Astrocyte (in vitro differentiated cells and primary cell): ENCODE results near the gene TFIP11. TPM values are rescaled to one million over a fixed set of nuclear protein-coding genes. Genes with fewer than 3 reads are reported as not detected.

Source experiments
- DNase-seq: peaks from one replicate; pipeline ENCODE4 v3.0.0-alpha.2; 2010; ENCODE audit warnings: low read depth
- FAIRE-seq: peaks from 2 replicates; lab custom pipeline; 2011; peaks lifted over from hg19 to GRCh38; lab: Jason Lieb, UNC
- H2AFZ ChIP-seq: 2 replicates; pipeline ENCODE4 v1.6.0; 2012; ENCODE audit warnings: low read depth, low read length, inconsistent platforms
- H3K27ac ChIP-seq: 2 replicates; pipeline ENCODE4 v1.5.1; 2011; ENCODE audit warnings: low read depth, low read length, inconsistent platforms
- H3K27me3 ChIP-seq: 2 replicates; pipeline ENCODE4 v1.6.0; 2011; ENCODE audit warnings: low read length, inconsistent platforms; ENCODE audit not compliant: insufficient read depth
- H3K36me3 ChIP-seq: 2 replicates; pipeline ENCODE4 v1.5.1; 2011; ENCODE audit warnings: low read length, inconsistent platforms; ENCODE audit not compliant: insufficient read depth
- H3K4me1 ChIP-seq: 2 replicates; pipeline ENCODE4 v1.5.1; 2011; ENCODE audit warnings: low read length, inconsistent platforms; ENCODE audit not compliant: insufficient read depth
- H3K4me2 ChIP-seq: 2 replicates; pipeline ENCODE4 v1.6.0; 2012; ENCODE audit warnings: low read length, inconsistent platforms
- H3K4me3 ChIP-seq: 2 replicates; pipeline ENCODE4 v1.5.1; 2011; ENCODE audit warnings: low read depth, mild to moderate bottlenecking, low read length, inconsistent platforms; ENCODE audit not compliant: insufficient read depth
- H3K79me2 ChIP-seq: 2 replicates; pipeline ENCODE4 v1.6.0; 2012; ENCODE audit warnings: mild to moderate bottlenecking, low read length, inconsistent platforms; ENCODE audit not compliant: insufficient read depth
- H3K9ac ChIP-seq: 2 replicates; pipeline ENCODE4 v1.6.0; 2012; ENCODE audit warnings: mild to moderate bottlenecking, low read length, inconsistent platforms
- H3K9me3 ChIP-seq: 2 replicates; pipeline ENCODE4 v1.5.1; 2012; ENCODE audit warnings: low read depth, mild to moderate bottlenecking, low read length, inconsistent platforms; ENCODE audit not compliant: insufficient read depth
- H4K20me1 ChIP-seq: 2 replicates; pipeline ENCODE4 v1.6.0; 2012; ENCODE audit warnings: low read length, inconsistent platforms; ENCODE audit not compliant: insufficient read depth
- H3K27ac Mint-ChIP-seq: one replicate; pipeline ENCODE4 v1.8.0; 2021; ENCODE audit warnings: mild to moderate bottlenecking, mixed read lengths; ENCODE audit not compliant: unreplicated experiment
- H3K27me3 Mint-ChIP-seq: one replicate; pipeline ENCODE4 v1.8.0; 2021; ENCODE audit warnings: low read depth, mixed read lengths; ENCODE audit not compliant: unreplicated experiment
- H3K36me3 Mint-ChIP-seq: one replicate; pipeline ENCODE4 v1.8.0; 2021; ENCODE audit warnings: low read depth, mixed read lengths; ENCODE audit not compliant: unreplicated experiment
- H3K4me1 Mint-ChIP-seq: one replicate; pipeline ENCODE4 v1.8.0; 2021; ENCODE audit warnings: low read depth, mixed read lengths; ENCODE audit not compliant: unreplicated experiment
- H3K4me3 Mint-ChIP-seq: one replicate; pipeline ENCODE4 v1.8.0; 2021; ENCODE audit warnings: mild to moderate bottlenecking, moderate library complexity, mixed read lengths; ENCODE audit not compliant: unreplicated experiment
- H3K9me3 Mint-ChIP-seq: one replicate; pipeline ENCODE4 v1.8.0; 2021; ENCODE audit warnings: mild to moderate bottlenecking, mixed read lengths; ENCODE audit not compliant: unreplicated experiment
- EZH2 ChIP-seq: IDR thresholded peaks from 2 replicates; pipeline ENCODE4 v1.6.1; 2012; ENCODE audit warnings: mild to moderate bottlenecking, low read length, inconsistent platforms; ENCODE audit not compliant: insufficient read depth
- total RNA-seq: library from RNA; stranded (reverse); gene quantifications from 2 replicates; pipeline ENCODE4 v1.2.1, GENCODE V29; 2021
- TF ChIP-seq, protein P1 (sequence below): IDR thresholded peaks from 2 replicates; pipeline ENCODE4 v1.5.1; 2011; ENCODE audit warnings: low read depth, mild to moderate bottlenecking, inconsistent platforms, low read length, moderate library complexity; ENCODE audit not compliant: insufficient read depth

TFIP11 gene
- total RNA-seq, 1 donor from 2014 or later, result 36.9 TPM

DNA sequence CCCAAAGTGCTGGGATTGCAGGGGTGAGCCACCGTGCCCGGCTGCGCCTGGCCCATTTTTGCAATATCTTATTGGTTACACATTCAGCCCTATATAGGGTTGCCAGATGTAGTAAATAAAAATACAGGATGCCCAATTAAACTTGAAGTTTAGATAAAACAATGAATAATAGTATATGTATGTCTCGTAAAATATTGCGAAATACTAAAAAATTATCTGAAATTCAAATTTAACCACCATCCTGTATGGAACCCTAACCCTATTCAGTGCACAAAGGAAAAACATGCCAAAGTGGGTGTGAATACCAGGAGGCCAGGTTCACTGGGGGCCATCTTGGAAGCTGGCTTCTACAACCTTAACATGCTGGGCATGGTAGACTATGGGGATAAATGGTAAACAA lies 5.2 kb upstream of the TFIP11 start:
- no peak overlapping the region for H2AFZ ChIP-seq
- H3K27me3 Mint-ChIP-seq, result no peaks in the 10 kb centered on the region
- H3K9ac ChIP-seq, result no peak overlapping the region
- TF ChIP-seq, protein P1, sequence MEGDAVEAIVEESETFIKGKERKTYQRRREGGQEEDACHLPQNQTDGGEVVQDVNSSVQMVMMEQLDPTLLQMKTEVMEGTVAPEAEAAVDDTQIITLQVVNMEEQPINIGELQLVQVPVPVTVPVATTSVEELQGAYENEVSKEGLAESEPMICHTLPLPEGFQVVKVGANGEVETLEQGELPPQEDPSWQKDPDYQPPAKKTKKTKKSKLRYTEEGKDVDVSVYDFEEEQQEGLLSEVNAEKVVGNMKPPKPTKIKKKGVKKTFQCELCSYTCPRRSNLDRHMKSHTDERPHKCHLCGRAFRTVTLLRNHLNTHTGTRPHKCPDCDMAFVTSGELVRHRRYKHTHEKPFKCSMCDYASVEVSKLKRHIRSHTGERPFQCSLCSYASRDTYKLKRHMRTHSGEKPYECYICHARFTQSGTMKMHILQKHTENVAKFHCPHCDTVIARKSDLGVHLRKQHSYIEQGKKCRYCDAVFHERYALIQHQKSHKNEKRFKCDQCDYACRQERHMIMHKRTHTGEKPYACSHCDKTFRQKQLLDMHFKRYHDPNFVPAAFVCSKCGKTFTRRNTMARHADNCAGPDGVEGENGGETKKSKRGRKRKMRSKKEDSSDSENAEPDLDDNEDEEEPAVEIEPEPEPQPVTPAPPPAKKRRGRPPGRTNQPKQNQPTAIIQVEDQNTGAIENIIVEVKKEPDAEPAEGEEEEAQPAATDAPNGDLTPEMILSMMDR, result no peak
- TF ChIP-seq EZH2, result no peak
- H3K27me3 ChIP-seq, result no peaks in the 10 kb centered on the region
- FAIRE-seq, result no peak
- H3K4me1 Mint-ChIP-seq, result peaks cover 11% of the 10 kb centered on the region
- no peak for DNase-seq
- H3K79me2 ChIP-seq, result peaks cover 15% of the 10 kb centered on the region
- no peaks in the 10 kb centered on the region for H3K9me3 ChIP-seq
- no peak overlapping the region for H3K4me2 ChIP-seq
- H3K27ac Mint-ChIP-seq, result no peak overlapping the region
- H4K20me1 ChIP-seq, result no peaks in the 10 kb centered on the region
- peaks cover 4% of the 10 kb centered on the region for H3K36me3 Mint-ChIP-seq
- peaks cover 10% of the 10 kb centered on the region for H3K4me1 ChIP-seq
- no peaks in the 10 kb centered on the region for H3K36me3 ChIP-seq
- H3K4me3 ChIP-seq, result no peak overlapping the region
- H3K9me3 Mint-ChIP-seq, result no peaks in the 10 kb centered on the region
- H3K27ac ChIP-seq, result no peak overlapping the region
- no peak overlapping the region for H3K4me3 Mint-ChIP-seq

- Histone ChIP-seq H3K27ac (no peak overlapping the region), H2AFZ (no peak overlapping the region), H3K36me3 (no peaks in the 10 kb centered on the region), H3K9ac (no peak overlapping the region), H3K9me3 (no peaks in the 10 kb centered on the region), H3K4me2 (no peak overlapping the region), H3K79me2 (peaks cover 24% of the 10 kb centered on the region), H3K4me1 (peaks cover 12% of the 10 kb centered on the region), H4K20me1 (no peaks in the 10 kb centered on the region), H3K4me3 (no peak overlapping the region), H3K27me3 (no peaks in the 10 kb centered on the region)
- H3K27me3 Mint-ChIP-seq, result no peaks in the 10 kb centered on the region
- TF ChIP-seq, protein P1, result no peak
- TF ChIP-seq EZH2, result no peak
- no peaks in the 10 kb centered on the region for H3K9me3 Mint-ChIP-seq
- no peak overlapping the region for H3K27ac Mint-ChIP-seq
- peaks cover 13% of the 10 kb centered on the region for H3K4me1 Mint-ChIP-seq
- FAIRE-seq, result no peak
- peaks cover 2% of the 10 kb centered on the region for H3K36me3 Mint-ChIP-seq
- DNase-seq, result no peak
- H3K4me3 Mint-ChIP-seq, result no peak overlapping the region
Observed at GRCh38 chr22:26516503-26516902, 4.2 kb upstream of the TFIP11 start.

DNA sequence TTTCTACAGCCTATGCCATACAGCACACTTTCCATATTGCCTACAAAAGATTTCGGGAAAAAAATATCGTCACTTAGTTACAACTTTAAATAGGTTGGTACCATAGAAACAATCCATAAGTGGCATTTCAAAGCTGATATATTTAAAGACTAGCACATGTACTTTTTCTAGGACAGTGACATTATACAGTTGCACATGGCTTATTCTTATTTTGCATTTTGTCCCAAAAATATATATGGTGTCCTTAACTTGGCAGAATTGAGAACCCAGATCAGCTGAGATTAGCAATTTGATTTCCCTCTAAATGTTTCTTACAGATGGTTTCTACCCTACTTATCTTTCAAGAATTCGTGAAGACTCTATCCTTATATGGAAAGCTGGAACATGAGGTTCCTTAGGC lies 3.7 kb upstream of the TFIP11 start:
- H3K4me3 Mint-ChIP-seq, result no peak overlapping the region

More for the DNA sequence above, 3.7 kb upstream of the TFIP11 start:
- Histone ChIP-seq H3K4me3 (no peak overlapping the region), H3K27ac (no peak overlapping the region), H3K9ac (no peak overlapping the region), H2AFZ (no peak overlapping the region), H3K79me2 (peaks cover 30% of the 10 kb centered on the region), H4K20me1 (no peaks in the 10 kb centered on the region), H3K27me3 (no peaks in the 10 kb centered on the region), H3K9me3 (no peaks in the 10 kb centered on the region), H3K4me1 (peaks cover 17% of the 10 kb centered on the region), H3K36me3 (no peaks in the 10 kb centered on the region), H3K4me2 (no peak overlapping the region)
- Mint-ChIP-seq H3K9me3 (no peaks in the 10 kb centered on the region), H3K27ac (no peak overlapping the region), H3K36me3 (peaks cover 2% of the 10 kb centered on the region), H3K4me1 (peaks cover 17% of the 10 kb centered on the region), H3K27me3 (no peaks in the 10 kb centered on the region)
- FAIRE-seq, result no peak
- TF ChIP-seq EZH2, result no peak
- TF ChIP-seq, protein P1, result no peak
- no peak for DNase-seq
